HepG2 (cell line): ENCODE results near the gene THRA. TPM values are rescaled to one million over a fixed set of nuclear protein-coding genes. Genes with fewer than 3 reads are reported as not detected.

Experiments used
- CBX5 ChIP-seq: sonication (generic); formaldehyde crosslinking; IDR thresholded peaks from 2 replicates; pipeline ENCODE4 v1.4.0; 2020; ENCODE audit warnings: missing genetic modification reagents, borderline replicate concordance
- HNRNPLL ChIP-seq: fragments of 200-400 bp; formaldehyde crosslinking; IDR thresholded peaks from 2 replicates; pipeline ENCODE4 v1.6.1; 2017; ENCODE audit warnings: mild to moderate bottlenecking, low read depth, low read length; ENCODE audit not compliant: poor library complexity, severe bottlenecking
- MAZ ChIP-seq, 2 experiments: sonication (generic) in 1 of 2; formaldehyde crosslinking in 1 of 2; IDR thresholded peaks; 2 replicates each; pipeline versions ENCODE4 v1.5.0 to v1.6.1; 2012 to 2020; ENCODE audit warnings: low read depth in 2 of 2, mild to moderate bottlenecking in 2 of 2, borderline replicate concordance in 1 of 2, improper control_type of control experiment in 1 of 2, low read length in 1 of 2, missing genetic modification reagents in 1 of 2, moderate library complexity in 1 of 2
- NR2F6 ChIP-seq, 2 experiments: IDR thresholded peaks; 2 replicates each; pipeline ENCODE4 v1.6.1; 2016; ENCODE audit warnings: antibody characterized with exemption in 1 of 2, mild to moderate bottlenecking in 1 of 2
- RAD21 ChIP-seq: fragments of 450-650 bp; formaldehyde crosslinking; IDR thresholded peaks from 2 replicates; pipeline ENCODE4 v1.5.0; 2020; ENCODE audit warnings: mild to moderate bottlenecking
- SAFB2 ChIP-seq: sonication (generic); formaldehyde crosslinking; IDR thresholded peaks from 2 replicates; pipeline ENCODE4 v1.5.1; 2020; ENCODE audit warnings: missing genetic modification reagents, low read depth, mild to moderate bottlenecking, borderline replicate concordance
- STAG1 ChIP-seq: sonication (generic); formaldehyde crosslinking; IDR thresholded peaks from 2 replicates; pipeline ENCODE4 v1.4.0; 2020; ENCODE audit warnings: missing genetic modification reagents
- TBX2 ChIP-seq: sonication (generic); formaldehyde crosslinking; IDR thresholded peaks from 2 replicates; pipeline ENCODE4 v1.5.0; 2020; ENCODE audit warnings: missing genetic modification reagents, mild to moderate bottlenecking, borderline replicate concordance
- TEAD3 ChIP-seq: optimal IDR thresholded peaks from 2 replicates; pipeline ENCODE3; 2016; ENCODE audit warnings: borderline replicate concordance
- XRCC5 ChIP-seq: fragments of 200-400 bp; formaldehyde crosslinking; optimal IDR thresholded peaks from 2 replicates; pipeline ENCODE3; 2017; ENCODE audit warnings: mild to moderate bottlenecking, low read length
- ZNF543 ChIP-seq: sonication (generic); formaldehyde crosslinking; IDR thresholded peaks from 2 replicates; pipeline ENCODE4 v1.4.0; 2020; ENCODE audit warnings: mild to moderate bottlenecking, missing genetic modification reagents
- polyA plus RNA-seq, 8 experiments: library from polyadenylated mRNA; depleted of rRNA in 3 of 8; stranded (reverse) in 7 of 8; unstranded in 1 of 8; fragments of >200 nt; fragmentation: Illumina TruSeq in 4 of 8; extraction: Trizol in 4 of 8; gene quantifications; 2 replicates each; pipeline versions ENCODE4 v1.2.1 to v1.2.3, GENCODE V29; 2011 to 2016; ENCODE audit warnings: low read depth in 4 of 8, missing spikeins in 1 of 8, mixed read lengths in 1 of 8; ENCODE audit not compliant: insufficient read depth in 1 of 8
- total RNA-seq, 5 experiments: library from RNA; depleted of rRNA; stranded (reverse); fragments of >200 nt; fragmentation: Illumina TruSeq; extraction: Trizol; gene quantifications; 2 replicates each; pipeline ENCODE4 v1.2.3, GENCODE V29; 2016; ENCODE audit warnings: low read depth in 1 of 5
- TF ChIP-seq, protein P1 (sequence below): sonication (generic); formaldehyde crosslinking; conservative IDR thresholded peaks from 2 replicates; pipeline ENCODE4 v1.8.0; 2022; ENCODE audit warnings: low read depth, missing genetic modification reagents
- TF ChIP-seq, protein P2 (sequence below): sonication (generic); formaldehyde crosslinking; IDR thresholded peaks from 2 replicates; pipeline ENCODE4 v1.5.0; 2020; ENCODE audit warnings: missing genetic modification reagents
- TF ChIP-seq, protein P3 (sequence below): sonication (generic); formaldehyde crosslinking; IDR thresholded peaks from 2 replicates; pipeline ENCODE4 v1.9.0; 2022; ENCODE audit warnings: missing genetic modification reagents, mild to moderate bottlenecking, borderline replicate concordance

The THRA gene
- total and polyA plus RNA-seq, 2 of the 13 experiments (the other 11 are each of a cell fraction or from before 2014, with no cell fraction given), result 8.0 to 9.9 TPM

DNA sequence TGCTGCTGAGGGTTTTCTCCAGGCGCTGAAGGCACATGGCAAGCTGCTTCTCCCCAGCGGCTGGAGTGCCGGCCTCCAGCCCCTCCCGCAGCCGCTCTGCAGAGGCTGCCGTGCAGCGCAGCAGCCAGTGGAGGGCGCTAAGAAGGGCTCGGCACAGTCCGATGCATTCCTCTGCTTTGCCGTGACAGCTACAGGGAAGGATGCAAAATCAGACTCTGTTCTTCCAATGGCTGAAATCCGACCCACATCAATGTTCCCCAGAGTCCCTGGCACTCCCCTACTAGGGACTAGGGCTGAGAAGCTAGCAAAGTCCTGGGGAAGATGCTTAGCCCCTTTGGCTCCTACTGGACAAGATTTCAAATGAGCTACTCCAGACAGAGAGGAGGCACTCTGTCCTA, 27.6 kb upstream of the THRA start (continued):
- TF ChIP-seq HNRNPLL (peak; percentile 21), TBX2 (CRISPR knock-in tag) (0 out of 2 replicates have a peak, but pooled peaks have one; percentile 21), TEAD3 (peak; percentile 58), STAG1 (CRISPR knock-in tag) (peak; percentile 64), MAZ (IDR thresholded peaks at IDR 0.05; ENCODE audit: borderline replicate concordance, low read depth, low read length) (peak; percentile 40; the same call in 1 of the 2 replicates), MAZ (CRISPR knock-in tag; IDR thresholded peaks at IDR 0.05; ENCODE audit: low read depth) (no peak), SAFB2 (no peak), CBX5 (CRISPR knock-in tag) (0 out of 2 replicates have a peak, but pooled peaks have one; percentile 34), XRCC5 (peak; percentile 64), ZNF543 (CRISPR knock-in tag) (0 out of 2 replicates have a peak, but pooled peaks have one; percentile 32), NR2F6 (IDR thresholded peaks at IDR 0.05) (no peak), NR2F6 (CRISPR knock-in tag; IDR thresholded peaks at IDR 0.05) (no peak), RAD21 (CRISPR knock-in tag) (peak; percentile 69; the same call in 1 of the 2 replicates)
- TF ChIP-seq, protein P1, sequence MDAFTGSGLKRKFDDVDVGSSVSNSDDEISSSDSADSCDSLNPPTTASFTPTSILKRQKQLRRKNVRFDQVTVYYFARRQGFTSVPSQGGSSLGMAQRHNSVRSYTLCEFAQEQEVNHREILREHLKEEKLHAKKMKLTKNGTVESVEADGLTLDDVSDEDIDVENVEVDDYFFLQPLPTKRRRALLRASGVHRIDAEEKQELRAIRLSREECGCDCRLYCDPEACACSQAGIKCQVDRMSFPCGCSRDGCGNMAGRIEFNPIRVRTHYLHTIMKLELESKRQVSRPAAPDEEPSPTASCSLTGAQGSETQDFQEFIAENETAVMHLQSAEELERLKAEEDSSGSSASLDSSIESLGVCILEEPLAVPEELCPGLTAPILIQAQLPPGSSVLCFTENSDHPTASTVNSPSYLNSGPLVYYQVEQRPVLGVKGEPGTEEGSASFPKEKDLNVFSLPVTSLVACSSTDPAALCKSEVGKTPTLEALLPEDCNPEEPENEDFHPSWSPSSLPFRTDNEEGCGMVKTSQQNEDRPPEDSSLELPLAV (CRISPR knock-in tag), result no peak
- TF ChIP-seq, protein P2, sequence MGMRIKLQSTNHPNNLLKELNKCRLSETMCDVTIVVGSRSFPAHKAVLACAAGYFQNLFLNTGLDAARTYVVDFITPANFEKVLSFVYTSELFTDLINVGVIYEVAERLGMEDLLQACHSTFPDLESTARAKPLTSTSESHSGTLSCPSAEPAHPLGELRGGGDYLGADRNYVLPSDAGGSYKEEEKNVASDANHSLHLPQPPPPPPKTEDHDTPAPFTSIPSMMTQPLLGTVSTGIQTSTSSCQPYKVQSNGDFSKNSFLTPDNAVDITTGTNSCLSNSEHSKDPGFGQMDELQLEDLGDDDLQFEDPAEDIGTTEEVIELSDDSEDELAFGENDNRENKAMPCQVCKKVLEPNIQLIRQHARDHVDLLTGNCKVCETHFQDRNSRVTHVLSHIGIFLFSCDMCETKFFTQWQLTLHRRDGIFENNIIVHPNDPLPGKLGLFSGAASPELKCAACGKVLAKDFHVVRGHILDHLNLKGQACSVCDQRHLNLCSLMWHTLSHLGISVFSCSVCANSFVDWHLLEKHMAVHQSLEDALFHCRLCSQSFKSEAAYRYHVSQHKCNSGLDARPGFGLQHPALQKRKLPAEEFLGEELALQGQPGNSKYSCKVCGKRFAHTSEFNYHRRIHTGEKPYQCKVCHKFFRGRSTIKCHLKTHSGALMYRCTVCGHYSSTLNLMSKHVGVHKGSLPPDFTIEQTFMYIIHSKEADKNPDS, result 0 out of 2 replicates have a peak, but pooled peaks have one; percentile 44
- TF ChIP-seq, protein P3, sequence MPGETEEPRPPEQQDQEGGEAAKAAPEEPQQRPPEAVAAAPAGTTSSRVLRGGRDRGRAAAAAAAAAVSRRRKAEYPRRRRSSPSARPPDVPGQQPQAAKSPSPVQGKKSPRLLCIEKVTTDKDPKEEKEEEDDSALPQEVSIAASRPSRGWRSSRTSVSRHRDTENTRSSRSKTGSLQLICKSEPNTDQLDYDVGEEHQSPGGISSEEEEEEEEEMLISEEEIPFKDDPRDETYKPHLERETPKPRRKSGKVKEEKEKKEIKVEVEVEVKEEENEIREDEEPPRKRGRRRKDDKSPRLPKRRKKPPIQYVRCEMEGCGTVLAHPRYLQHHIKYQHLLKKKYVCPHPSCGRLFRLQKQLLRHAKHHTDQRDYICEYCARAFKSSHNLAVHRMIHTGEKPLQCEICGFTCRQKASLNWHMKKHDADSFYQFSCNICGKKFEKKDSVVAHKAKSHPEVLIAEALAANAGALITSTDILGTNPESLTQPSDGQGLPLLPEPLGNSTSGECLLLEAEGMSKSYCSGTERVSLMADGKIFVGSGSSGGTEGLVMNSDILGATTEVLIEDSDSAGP (CRISPR knock-in tag), result peak; percentile 45; the same call in 1 of the 2 replicates
